Endothelial cell of umbilical vein (primary cell): ENCODE data around the gene KLHL4. TPM values are rescaled to one million over a fixed set of nuclear protein-coding genes. Genes with fewer than 3 reads are reported as not detected.

ENCODE experiments used
- BruUV-seq: library from RNA; stranded (reverse); fragments of 400-500 nt; replicated peaks from 2 replicates; lab custom pipeline; 2021; lab: Mats Ljungman, UMichigan
- CTCF ChIA-PET: fragments of 300-600, 350-600 bp; sonication (Branson Sonifier 250); formaldehyde crosslinking; loops from one replicate; lab custom pipeline; 2021; ENCODE audit warnings: antibody characterized with exemption, inconsistent platforms; lab: Charles Lee
- POLR2A ChIA-PET: fragments of 300-600, 350-600 bp; sonication (Branson Sonifier 250); formaldehyde crosslinking; loops from one replicate; lab custom pipeline; 2021; ENCODE audit warnings: antibody characterized with exemption, inconsistent platforms; lab: Charles Lee
- DNase-seq: peaks from one replicate; pipeline ENCODE4 v3.0.0-alpha.2; 2011; ENCODE audit warnings: low read depth, low spot score
- FAIRE-seq: peaks from 2 replicates; lab custom pipeline; 2011; peaks lifted over from hg19 to GRCh38; lab: Jason Lieb, UNC
- H2AFZ ChIP-seq: 2 replicates; pipeline ENCODE4 v1.6.0; 2012; ENCODE audit warnings: low read depth, low read length, control low read depth, inconsistent platforms
- H3K27ac ChIP-seq: 2 replicates; pipeline ENCODE4 v1.5.1; 2011; ENCODE audit warnings: low read depth, mild to moderate bottlenecking, control low read depth, low read length, moderate library complexity; ENCODE audit not compliant: insufficient read depth
- H3K27me3 ChIP-seq, 2 experiments: 2 replicates each; pipeline versions ENCODE4 v1.6.0 to v1.6.1; 2011; ENCODE audit warnings: low read length in 2 of 2, mixed read lengths in 1 of 2; ENCODE audit not compliant: control insufficient read depth in 2 of 2, insufficient read depth in 2 of 2
- H3K36me3 ChIP-seq, 2 experiments: 2 replicates in 1 of 2; 3 replicates in 1 of 2; pipeline ENCODE4 v1.5.1; 2011; ENCODE audit warnings: low read length in 2 of 2, mild to moderate bottlenecking in 1 of 2, moderate library complexity in 1 of 2; ENCODE audit not compliant: control insufficient read depth in 2 of 2, insufficient read depth in 2 of 2; ENCODE audit errors: extremely low read depth in 1 of 2
- H3K4me1 ChIP-seq: 3 replicates; pipeline ENCODE4 v1.5.1; 2011; ENCODE audit warnings: mild to moderate bottlenecking, low read length; ENCODE audit not compliant: control insufficient read depth, insufficient read depth; ENCODE audit errors: extremely low read depth
- H3K4me2 ChIP-seq: 2 replicates; pipeline ENCODE4 v1.6.1; 2011; ENCODE audit warnings: low read length, control low read depth, mixed read lengths; ENCODE audit not compliant: insufficient read depth
- H3K4me3 ChIP-seq, 3 experiments: fragments of 200-600 bp in 1 of 3; sonication (generic), shearing (Covaris generic) in 1 of 3; replicated peaks in 1 of 3; 2 replicates each; pipeline ENCODE4 v1.5.1; 2011 to 2016; ENCODE audit warnings: control low read depth in 3 of 3, low read length in 3 of 3, mild to moderate bottlenecking in 2 of 3, inconsistent platforms in 1 of 3, low read depth in 1 of 3, moderate library complexity in 1 of 3; ENCODE audit not compliant: insufficient read depth in 1 of 3
- H3K79me2 ChIP-seq: 2 replicates; pipeline ENCODE4 v1.6.0; 2012; ENCODE audit warnings: low read length, inconsistent platforms; ENCODE audit not compliant: control insufficient read depth, insufficient read depth
- H3K9ac ChIP-seq: replicated peaks from 2 replicates; pipeline ENCODE3; 2011; ENCODE audit warnings: low read length, control low read depth; ENCODE audit not compliant: insufficient read depth; ENCODE audit errors: extremely low read depth
- H3K9me1 ChIP-seq: replicated peaks from 3 replicates; pipeline ENCODE4 v1.6.0; 2011; ENCODE audit warnings: mild to moderate bottlenecking, low read length; ENCODE audit not compliant: control insufficient read depth, insufficient read depth; ENCODE audit errors: extremely low read depth
- H3K9me3 ChIP-seq: replicated peaks from 2 replicates; pipeline ENCODE4 v1.5.1; 2012; ENCODE audit warnings: low read length, inconsistent platforms; ENCODE audit not compliant: control insufficient read depth, insufficient read depth
- H4K20me1 ChIP-seq: replicated peaks from 2 replicates; pipeline ENCODE3; 2011; ENCODE audit warnings: mild to moderate bottlenecking, low read length; ENCODE audit not compliant: control insufficient read depth, insufficient read depth; ENCODE audit errors: extremely low read depth
- EZH2 ChIP-seq: IDR thresholded peaks from 2 replicates; pipeline ENCODE4 v1.6.1; 2012; ENCODE audit warnings: borderline replicate concordance, low read depth, mild to moderate bottlenecking, moderate library complexity, low read length, inconsistent platforms; ENCODE audit not compliant: severe bottlenecking
- FOS ChIP-seq: IDR thresholded peaks from 2 replicates; pipeline ENCODE4 v1.6.1; 2011; ENCODE audit warnings: mild to moderate bottlenecking, low read length, moderate library complexity, borderline replicate concordance; ENCODE audit not compliant: insufficient read depth
- GATA2 ChIP-seq: IDR thresholded peaks from 2 replicates; pipeline ENCODE4 v1.7.0; 2011; ENCODE audit warnings: low read depth, mild to moderate bottlenecking, moderate library complexity, mixed read lengths, low read length; ENCODE audit not compliant: insufficient read length, insufficient read depth
- JUN ChIP-seq: IDR thresholded peaks from 2 replicates; pipeline ENCODE4 v1.6.1; 2011; ENCODE audit warnings: borderline replicate concordance, low read depth; ENCODE audit not compliant: insufficient read length, insufficient read depth
- MYC ChIP-seq: IDR thresholded peaks from one replicate; pipeline ENCODE4 v1.6.1; 2011; ENCODE audit warnings: mild to moderate bottlenecking, low read depth, low read length
- POLR2A ChIP-seq: IDR thresholded peaks from 2 replicates; pipeline ENCODE4 v1.6.1; 2012; ENCODE audit warnings: low read depth, mild to moderate bottlenecking, control low read depth, low read length
- POLR2AphosphoS5 ChIP-seq: IDR thresholded peaks from 2 replicates; pipeline ENCODE4 v1.6.1; 2012; ENCODE audit warnings: low read depth, mild to moderate bottlenecking, control low read depth, low read length, moderate library complexity; ENCODE audit not compliant: insufficient read depth
- dilution Hi-C: fragments of 300-500 bp; cut with MboI; formaldehyde crosslinking; loops from one replicate; pipeline ENCODE4 v1.15.0; 2019; ENCODE audit warnings: low sequenced_read_pairs; ENCODE audit not compliant: extremely low pct_ligation_motif_present
- intact Hi-C: fragments of 100-400 bp; cut with micrococcal nuclease; formaldehyde crosslinking; loops from one replicate; pipeline ENCODE4 v1.10.0; 2022
- polyA plus RNA-seq, 4 experiments: library from polyadenylated mRNA; depleted of rRNA in 3 of 4; stranded (reverse) in 3 of 4; unstranded in 1 of 4; fragments of >200 nt; gene quantifications; 2 replicates each; pipeline versions ENCODE4 v1.2.1 to v1.2.3, GENCODE V29; 2011 to 2012; ENCODE audit warnings: missing spikeins in 1 of 4
- total RNA-seq: library from RNA; stranded (reverse); gene quantifications from 2 replicates; pipeline ENCODE4 v1.2.3, GENCODE V29; 2021
- TF ChIP-seq, protein P1 (sequence below), 2 donors: IDR thresholded peaks; 1 replicate in 1 of 2; 2 replicates in 1 of 2; pipeline ENCODE4 v1.5.1; 2011; ENCODE audit warnings: low read length in 2 of 2, mild to moderate bottlenecking in 2 of 2, moderate library complexity in 2 of 2, control low read depth in 1 of 2, inconsistent platforms in 1 of 2, low read depth in 1 of 2; ENCODE audit not compliant: insufficient read depth in 1 of 2; ENCODE audit errors: extremely low read depth in 1 of 2
- TF ChIP-seq, protein P2 (sequence below): IDR thresholded peaks from 2 replicates; pipeline ENCODE4 v1.6.1; 2011; ENCODE audit not compliant: insufficient read depth, insufficient read length

KLHL4 gene
- total and polyA plus RNA-seq, 2 donors (not counting 3 experiments of a cell fraction or from before 2014, with no cell fraction given), result 9.8 to 19.3 TPM

DNA sequence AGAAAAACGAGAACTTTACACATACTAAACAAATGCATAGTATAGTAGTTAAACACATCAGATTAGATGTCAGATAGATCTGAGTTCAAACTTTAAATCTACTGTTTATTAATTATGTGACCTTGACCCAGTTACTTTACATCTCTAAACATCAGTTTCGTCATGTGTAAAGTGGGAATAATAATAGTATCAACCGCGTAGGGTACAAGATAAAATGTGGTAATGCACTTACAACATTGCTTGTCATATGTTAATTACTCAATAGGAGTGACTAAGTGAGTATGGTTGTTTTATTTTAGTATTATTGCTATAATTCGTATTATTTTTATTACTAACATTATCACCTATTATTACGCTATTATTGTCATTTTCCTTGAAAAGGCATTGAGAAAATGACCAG, 144.2 kb downstream of the KLHL4 start:
- H2AFZ ChIP-seq, result no peak overlapping the region
- TF ChIP-seq GATA2 (no peak), FOS (no peak), POLR2A (no peak), EZH2 (no peak), MYC (no peak), POLR2AphosphoS5 (no peak), JUN (no peak)
- TF ChIP-seq, protein P1, sequence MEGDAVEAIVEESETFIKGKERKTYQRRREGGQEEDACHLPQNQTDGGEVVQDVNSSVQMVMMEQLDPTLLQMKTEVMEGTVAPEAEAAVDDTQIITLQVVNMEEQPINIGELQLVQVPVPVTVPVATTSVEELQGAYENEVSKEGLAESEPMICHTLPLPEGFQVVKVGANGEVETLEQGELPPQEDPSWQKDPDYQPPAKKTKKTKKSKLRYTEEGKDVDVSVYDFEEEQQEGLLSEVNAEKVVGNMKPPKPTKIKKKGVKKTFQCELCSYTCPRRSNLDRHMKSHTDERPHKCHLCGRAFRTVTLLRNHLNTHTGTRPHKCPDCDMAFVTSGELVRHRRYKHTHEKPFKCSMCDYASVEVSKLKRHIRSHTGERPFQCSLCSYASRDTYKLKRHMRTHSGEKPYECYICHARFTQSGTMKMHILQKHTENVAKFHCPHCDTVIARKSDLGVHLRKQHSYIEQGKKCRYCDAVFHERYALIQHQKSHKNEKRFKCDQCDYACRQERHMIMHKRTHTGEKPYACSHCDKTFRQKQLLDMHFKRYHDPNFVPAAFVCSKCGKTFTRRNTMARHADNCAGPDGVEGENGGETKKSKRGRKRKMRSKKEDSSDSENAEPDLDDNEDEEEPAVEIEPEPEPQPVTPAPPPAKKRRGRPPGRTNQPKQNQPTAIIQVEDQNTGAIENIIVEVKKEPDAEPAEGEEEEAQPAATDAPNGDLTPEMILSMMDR (IDR thresholded peaks at IDR 0.05; ENCODE audit: extremely low read depth in 1 of 2, insufficient read depth in 1 of 2, low read depth in 1 of 2, low read length in 2 of 2), result no peak
- TF ChIP-seq, protein P2, sequence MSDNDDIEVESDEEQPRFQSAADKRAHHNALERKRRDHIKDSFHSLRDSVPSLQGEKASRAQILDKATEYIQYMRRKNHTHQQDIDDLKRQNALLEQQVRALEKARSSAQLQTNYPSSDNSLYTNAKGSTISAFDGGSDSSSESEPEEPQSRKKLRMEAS, result no peak
- no peaks in the 10 kb centered on the region for H3K79me2 ChIP-seq
- no peak overlapping the region for H3K4me2 ChIP-seq
- CTCF ChIA-PET, result no interaction called here
- FAIRE-seq, result no peak
- no peaks in the 10 kb centered on the region for H3K27me3 ChIP-seq
- no TSS peak for BruUV-seq
- no peaks in the 10 kb centered on the region for H3K9me3 ChIP-seq
- dilution Hi-C loops, result no loop called here
- H4K20me1 ChIP-seq, result no peaks in the 10 kb centered on the region
- no peaks in the 10 kb centered on the region for H3K36me3 ChIP-seq
- no peak for DNase-seq
- intact Hi-C loops, result loop anchor here (5.0 kb wide), 1 partner anchor 34 kb away; no protein-coding TSS in a partner anchor
- H3K27ac ChIP-seq, result no peak overlapping the region
- no peak overlapping the region for H3K4me3 ChIP-seq
- no peaks in the 10 kb centered on the region for H3K9me1 ChIP-seq
- POLR2A ChIA-PET, result no interaction called here
- peaks cover 6% of the 10 kb centered on the region for H3K4me1 ChIP-seq
- no peak overlapping the region for H3K9ac ChIP-seq
